NCI-H187 (cell line): ENCODE measurements around the gene TSPEAR.
A peak's percentile ranks its signal among the peaks of the same experiment; 100 is the strongest.

ENCODE experiments used
- DNase-seq, 2 experiments: peaks; one replicate each; lab custom pipeline; 2025; lab: John Stamatoyannopoulos, UW

TSPEAR gene

GRCh38 chr21:44740742-44741141 is 29.4 kb upstream of the TSPEAR start:
- DNase-seq: no peak

GRCh38 chr21:44739316-44739715 is 27.9 kb upstream of the TSPEAR start:
- no peak for DNase-seq

DNA sequence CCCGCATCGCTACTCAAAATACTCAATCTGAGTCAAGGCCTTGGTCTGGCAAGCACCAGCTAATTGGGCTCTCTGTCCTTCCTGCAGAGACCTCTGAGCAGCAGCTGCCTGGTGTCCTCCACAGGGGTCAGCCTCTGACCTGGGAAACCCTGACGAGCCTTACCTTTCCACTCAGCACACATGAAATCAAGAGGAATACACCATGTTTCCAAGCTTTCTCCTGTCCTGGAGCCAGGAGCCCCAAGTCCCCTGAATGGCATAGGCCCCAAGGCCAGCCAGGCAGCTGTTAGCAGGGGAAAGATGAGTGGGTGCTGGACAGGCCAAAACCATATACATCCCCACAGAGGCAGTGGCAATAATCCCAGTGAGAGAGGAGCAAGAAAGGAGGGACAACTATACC is 27.2 kb upstream of the TSPEAR start:
- DNase-seq: no peak

DNA sequence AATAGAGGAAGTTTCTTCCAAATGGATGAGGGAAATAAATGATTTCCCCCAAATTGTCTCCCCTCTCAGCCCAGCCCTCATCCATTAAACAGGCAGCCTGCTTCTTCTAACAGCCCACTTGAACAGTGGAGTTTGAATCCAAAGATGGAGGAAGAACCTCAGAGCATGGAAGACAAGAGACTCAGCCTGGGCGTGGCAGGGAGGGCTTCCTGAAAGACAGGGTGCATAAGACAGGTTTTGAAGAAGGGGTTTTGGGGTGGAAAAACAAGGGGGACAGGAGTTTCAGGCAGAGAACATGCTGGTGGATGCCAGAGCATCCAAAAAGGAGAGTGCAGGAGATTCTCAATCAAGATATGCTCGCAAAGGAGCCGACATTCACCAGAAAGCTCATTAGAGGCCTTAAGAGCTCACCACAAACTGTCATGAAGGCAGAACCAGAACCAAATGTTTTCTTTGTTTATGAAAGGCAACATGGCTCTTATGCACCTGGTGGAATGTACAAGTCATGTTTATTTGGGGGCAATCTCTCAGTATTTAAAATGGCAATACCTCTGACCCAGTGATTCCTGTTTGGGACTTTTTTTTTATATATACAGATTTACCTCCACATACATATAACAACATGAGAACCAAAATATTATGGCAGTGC is 26.5 kb upstream of the TSPEAR start:
- peak in 1 of 2 experiments; percentile 16 for DNase-seq

DNA sequence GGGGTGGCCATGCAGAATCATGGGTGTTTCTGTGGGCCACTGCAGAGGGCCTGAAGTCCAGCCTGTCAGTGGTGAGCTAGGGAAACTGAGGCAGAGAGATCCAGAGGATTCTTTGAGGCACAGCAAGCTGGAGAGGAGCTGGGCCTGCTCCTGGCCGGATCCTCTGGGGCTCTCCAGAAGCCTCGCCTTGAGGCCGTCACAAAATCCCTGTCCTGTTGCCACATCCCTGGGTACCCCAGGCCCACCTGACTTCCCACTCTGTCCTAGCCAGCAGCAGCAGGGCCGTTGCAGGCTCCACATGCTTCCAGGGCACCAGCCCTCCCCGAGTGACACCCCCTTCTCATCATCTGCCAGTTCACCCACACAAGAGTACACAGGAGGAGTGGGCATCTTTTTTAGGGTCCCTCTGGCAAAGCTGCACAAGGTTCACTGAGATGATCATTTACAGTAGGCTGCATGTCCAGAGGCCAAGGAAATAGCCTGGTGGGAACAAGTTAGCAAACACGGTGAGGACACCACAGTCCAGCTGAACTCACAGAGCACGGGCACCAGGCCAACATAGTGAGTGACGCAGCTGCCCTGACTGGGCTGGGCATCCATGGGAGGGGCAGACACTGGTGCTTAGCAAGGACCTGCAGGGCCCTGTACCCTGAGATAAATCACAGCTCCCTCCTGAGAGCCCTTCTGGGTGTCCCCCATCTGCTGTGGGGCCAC is 25.1 kb upstream of the TSPEAR start:
- DNase-seq: no peak

- no peak for DNase-seq
Measured at GRCh38 chr21:44735821-44736220, 24.4 kb upstream of the TSPEAR start.

DNA sequence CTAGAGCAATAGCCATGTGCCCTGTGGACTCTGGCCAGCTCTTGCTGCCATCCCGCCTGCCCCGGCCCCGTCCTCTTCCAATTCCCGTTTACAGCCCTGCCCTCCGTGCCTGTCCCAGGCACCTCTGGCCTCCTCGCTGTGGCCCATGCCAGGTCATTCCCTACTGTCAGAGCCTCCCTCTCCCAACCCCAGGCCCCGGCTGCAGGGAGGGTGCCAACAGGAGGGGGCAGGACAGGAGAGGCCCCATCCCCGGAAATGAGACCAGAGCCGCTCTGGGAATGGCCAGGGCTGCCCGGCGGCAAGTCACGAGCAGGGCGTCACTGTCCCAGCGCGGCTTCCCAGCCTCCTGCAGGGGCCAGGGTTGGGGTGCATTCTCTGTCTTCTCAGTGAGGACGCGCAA is 23.5 kb upstream of the TSPEAR start:
- no peak for DNase-seq

DNA sequence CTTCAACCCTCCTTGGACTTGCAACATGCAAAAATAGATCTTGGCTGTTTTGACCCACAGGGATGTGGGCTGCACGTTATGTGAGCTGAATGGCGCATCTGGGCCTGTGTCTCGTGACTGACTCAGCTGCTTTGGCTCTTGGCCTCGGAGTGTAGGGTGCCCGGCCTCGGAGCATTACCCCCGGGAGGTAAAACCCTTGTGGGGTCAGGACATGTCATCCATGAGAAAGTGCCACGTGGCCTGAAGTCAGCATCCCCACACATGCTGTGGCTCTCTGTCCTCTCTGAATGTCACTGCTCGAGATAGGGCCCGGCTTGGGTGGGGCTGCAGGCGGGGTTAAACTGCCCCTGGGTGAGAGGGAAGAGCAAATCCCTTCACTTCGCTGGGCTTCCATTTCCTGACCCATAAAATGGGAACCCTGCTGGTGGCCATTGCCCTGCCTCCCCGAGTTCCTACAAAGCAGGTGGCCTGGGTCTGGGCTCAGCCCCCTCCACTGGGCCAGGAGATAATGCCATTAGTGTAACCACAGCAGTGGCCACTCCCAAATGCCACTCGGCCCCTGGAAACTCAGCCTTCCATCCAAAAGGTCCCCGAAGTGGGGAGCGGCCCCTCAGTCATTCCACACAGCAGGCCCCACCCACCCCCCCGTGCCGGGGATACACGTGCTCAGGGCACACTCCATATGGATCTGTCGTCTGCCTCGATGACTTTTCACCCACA is 22.8 kb upstream of the TSPEAR start:
- no peak for DNase-seq

GRCh38 chr21:44732956-44733355 is 21.6 kb upstream of the TSPEAR start:
- no peak for DNase-seq

GRCh38 chr21:44732263-44732662 is 20.9 kb upstream of the TSPEAR start:
- DNase-seq: no peak

DNA sequence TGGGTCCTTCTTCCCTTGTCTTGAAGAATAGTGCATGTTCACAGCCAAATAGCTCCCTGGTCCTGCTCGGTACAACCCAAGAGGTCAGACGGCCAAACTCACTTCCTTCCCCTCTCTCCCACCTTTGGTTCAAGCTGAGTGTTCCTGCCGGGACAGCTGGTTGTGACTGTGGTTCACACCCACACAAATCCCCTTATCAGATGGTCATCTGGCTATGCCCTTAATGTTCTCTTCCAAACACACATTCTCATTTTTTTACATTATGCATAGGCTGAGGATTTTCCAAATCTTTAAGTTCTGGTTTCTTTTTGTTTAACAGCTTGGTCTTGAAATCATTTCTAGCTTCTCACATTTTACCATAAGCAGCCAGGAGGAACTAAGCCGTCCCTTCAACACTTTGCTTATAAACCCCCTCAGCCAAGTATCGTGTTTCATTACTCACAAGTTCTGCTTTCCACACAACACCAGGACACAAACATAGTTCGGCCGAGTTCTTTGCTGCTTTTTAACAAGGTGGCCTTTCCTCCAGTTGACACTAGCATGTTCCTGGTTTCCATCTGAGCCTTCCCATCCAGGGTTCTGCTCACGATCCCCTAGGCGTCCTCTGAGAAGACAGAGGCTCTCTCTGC is 19.7 kb upstream of the TSPEAR start:
- no peak for DNase-seq

GRCh38 chr21:44730028-44730395 is 18.6 kb upstream of the TSPEAR start:
- no peak for DNase-seq

DNA sequence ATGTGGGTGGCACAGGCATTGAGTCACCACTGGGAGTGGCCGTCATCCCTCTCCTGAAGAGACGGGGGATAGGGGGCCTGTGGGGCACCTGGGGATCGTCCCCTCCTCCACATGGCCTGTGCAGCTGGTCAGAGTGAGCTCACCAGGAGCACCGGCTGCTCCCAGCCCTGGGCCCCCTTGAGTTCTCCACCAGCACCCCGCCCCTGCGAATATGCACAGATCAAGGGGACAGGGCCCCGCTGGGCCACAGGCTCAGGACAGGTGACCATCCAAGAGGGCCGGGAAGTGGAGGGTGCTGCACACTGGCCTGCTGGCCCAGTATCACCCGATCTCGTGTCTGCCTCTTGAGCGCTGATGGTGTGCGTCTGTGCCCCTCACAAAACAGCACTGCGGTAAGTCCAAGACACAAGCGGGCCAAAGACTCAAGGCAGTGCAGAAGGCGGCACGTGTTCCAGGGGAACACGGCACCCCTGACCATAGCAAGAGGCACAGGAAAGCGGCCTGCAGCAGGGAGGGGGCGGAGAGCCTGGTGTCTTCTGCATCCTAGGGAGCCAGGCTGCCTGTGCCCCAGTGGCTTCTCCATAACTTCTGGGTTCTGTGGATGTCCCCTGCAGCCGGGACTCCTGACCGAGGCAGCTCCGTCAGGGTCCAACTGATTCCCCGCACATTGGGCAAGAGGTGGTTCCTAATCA is 18.1 kb upstream of the TSPEAR start:
- DNase-seq: no peak

DNA sequence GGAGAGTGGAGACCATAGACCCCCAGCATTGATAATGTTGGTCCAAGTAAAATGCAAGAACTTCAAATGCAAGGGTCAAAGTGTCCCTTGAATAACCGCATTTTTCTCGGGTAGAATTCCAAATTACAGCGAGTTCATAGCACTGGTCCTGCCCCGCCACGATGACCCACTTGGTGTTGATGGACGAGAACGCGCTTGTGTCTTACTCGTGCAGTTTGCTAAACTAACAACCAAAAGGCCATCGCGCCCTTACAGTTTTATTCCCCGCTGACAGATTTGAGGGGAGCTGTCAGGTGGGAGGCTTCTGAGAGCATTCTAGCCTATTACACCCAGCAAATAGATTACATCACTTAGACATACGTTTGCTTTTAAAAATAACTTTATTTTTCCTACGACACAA is 17.3 kb upstream of the TSPEAR start:
- no peak for DNase-seq

DNA sequence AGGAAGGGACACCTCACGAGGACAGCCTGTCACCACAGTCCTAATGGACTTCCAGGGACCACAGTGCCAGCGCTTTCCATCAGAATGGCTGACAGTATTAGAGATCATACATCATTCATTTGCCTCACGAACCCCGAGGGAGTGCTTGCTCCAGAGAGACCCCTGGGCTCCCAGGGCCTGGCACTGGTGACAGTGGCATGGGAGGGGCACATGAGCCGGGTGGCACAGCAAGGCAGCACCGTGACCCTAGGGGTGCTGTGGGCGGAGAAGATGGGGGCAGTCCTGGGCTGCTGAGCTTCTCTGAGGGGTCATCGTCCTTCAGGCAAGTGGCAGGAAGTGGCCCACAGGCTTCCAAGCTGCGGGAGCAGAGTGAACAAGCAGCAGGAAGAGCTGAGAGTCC is 16.4 kb upstream of the TSPEAR start:
- DNase-seq: no peak

DNA sequence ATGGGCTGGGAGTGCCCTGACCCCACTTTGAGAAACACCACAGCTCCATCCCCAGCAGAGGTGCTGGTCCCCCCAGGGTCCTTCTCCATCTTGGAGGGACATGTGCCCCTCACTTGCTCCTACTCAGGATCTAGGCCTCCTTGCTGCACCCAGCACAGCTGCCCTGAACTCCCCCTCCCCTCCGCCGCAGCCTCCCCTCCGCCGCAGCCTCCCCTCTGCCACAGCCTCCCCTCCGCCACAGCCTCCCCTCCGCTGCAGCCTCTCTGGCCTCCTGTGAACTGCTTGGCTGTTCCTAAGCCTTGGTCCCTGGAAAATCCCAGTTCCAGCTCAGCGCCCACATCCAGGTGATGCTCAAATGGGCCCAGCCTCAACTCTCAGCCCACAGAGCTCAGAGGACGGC is 15.9 kb upstream of the TSPEAR start:
- no peak for DNase-seq

- DNase-seq: no peak
Measured at GRCh38 chr21:44726826-44727225, 15.5 kb upstream of the TSPEAR start.

GRCh38 chr21:44724926-44725325 is 13.6 kb upstream of the TSPEAR start:
- DNase-seq: no peak

- no peak for DNase-seq
Measured at GRCh38 chr21:44724196-44724595, 12.8 kb upstream of the TSPEAR start.

GRCh38 chr21:44723177-44724131 is 12.1 kb upstream of the TSPEAR start:
- no peak for DNase-seq

DNA sequence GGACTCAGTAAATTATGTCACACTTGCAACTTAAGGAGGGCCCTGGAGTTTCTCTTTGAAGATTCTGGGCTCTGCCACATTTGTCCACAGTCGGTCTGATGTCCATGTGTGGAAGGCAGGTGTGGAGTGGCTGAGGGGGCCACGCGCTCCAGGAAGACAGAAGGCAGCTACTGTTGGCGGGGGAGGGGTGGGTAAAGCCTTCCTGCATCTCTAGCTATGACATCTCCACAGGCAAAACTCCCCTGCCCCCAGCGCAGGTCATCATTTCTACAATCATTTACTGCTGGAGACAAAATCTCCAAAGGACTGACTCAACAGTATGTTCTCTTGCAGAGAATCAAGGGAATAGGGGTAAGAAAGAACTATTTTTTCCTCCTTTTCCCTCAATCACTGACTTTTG is 11.4 kb upstream of the TSPEAR start:
- DNase-seq: no peak
